Lower leg skin (tissue), 3 donors: ENCODE results near the gene SMARCAD1.

Source experiments
- POLR2A ChIP-seq, 2 donors: fragments of 450-650 bp; IDR thresholded peaks; one replicate each; pipeline ENCODE4 v1.6.1; 2016 to 2017; ENCODE audit warnings: antibody characterized with exemption in 2 of 2, mild to moderate bottlenecking in 1 of 2, moderate library complexity in 1 of 2
- TF ChIP-seq, protein P1 (sequence below), 3 donors: fragments of 450-650 bp; IDR thresholded peaks; one replicate each; pipeline ENCODE4 v1.5.1; 2016; ENCODE audit warnings: antibody characterized with exemption in 3 of 3, mild to moderate bottlenecking in 3 of 3, moderate library complexity in 2 of 3

DNA sequence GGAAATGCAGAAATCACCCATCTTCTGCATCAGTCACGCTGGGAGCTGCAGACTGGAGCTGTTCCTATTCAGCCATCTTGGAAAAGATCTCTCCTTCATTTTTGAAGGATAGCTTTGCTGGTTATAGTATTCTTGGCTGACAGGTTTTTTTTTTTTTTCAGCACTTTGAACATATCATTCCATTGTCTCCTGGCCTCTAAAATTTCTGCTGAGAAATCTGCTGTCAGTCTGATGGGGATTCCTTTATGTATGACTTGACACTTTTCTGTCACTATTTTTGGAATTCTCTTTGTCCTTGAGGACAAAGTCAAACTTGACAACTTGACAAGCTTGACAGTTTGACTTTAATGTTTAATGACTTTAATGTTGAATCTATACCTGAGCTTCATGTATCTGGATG is 118.2 kb downstream of the SMARCAD1 start:
- TF ChIP-seq, protein P1, sequence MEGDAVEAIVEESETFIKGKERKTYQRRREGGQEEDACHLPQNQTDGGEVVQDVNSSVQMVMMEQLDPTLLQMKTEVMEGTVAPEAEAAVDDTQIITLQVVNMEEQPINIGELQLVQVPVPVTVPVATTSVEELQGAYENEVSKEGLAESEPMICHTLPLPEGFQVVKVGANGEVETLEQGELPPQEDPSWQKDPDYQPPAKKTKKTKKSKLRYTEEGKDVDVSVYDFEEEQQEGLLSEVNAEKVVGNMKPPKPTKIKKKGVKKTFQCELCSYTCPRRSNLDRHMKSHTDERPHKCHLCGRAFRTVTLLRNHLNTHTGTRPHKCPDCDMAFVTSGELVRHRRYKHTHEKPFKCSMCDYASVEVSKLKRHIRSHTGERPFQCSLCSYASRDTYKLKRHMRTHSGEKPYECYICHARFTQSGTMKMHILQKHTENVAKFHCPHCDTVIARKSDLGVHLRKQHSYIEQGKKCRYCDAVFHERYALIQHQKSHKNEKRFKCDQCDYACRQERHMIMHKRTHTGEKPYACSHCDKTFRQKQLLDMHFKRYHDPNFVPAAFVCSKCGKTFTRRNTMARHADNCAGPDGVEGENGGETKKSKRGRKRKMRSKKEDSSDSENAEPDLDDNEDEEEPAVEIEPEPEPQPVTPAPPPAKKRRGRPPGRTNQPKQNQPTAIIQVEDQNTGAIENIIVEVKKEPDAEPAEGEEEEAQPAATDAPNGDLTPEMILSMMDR (IDR thresholded peaks at IDR 0.05) = no peak
- TF ChIP-seq POLR2A (IDR thresholded peaks at IDR 0.05) = no peak
